ENCODE measurements around the gene CD47. TPM values are rescaled to one million over a fixed set of nuclear protein-coding genes. Genes with fewer than 3 reads are reported as not detected.

CD47 gene
- total RNA-seq, 1 experiment from 2014 or later, result 16.3 TPM

GRCh38 chr3:108099679-108100428 lies 9.0 kb upstream of the CD47 start:
- ATAC-seq, result no peak
- peaks cover 13% of the 10 kb centered on the region; the same call in 1 of the 2 replicates for H3K4me1 Mint-ChIP-seq
- CTCF ChIA-PET, result interaction anchor here (0.7 to 1.4 kb wide), 2 partner anchors 18 to 377 kb away, joined by 3 read pairs; no protein-coding TSS in a partner anchor
- H3K9me3 Mint-ChIP-seq, result no peaks in the 10 kb centered on the region; the same call in 1 of the 2 replicates
- no peak for TF ChIP-seq FOXP4 (CRISPR knock-in tag; IDR thresholded peaks at IDR 0.05)
- no peak for TF ChIP-seq JAZF1 (CRISPR knock-in tag; IDR thresholded peaks at IDR 0.05)
- no peak for TF ChIP-seq ZNF671 (CRISPR knock-in tag; IDR thresholded peaks at IDR 0.05)
- no peak overlapping the region for H3K27ac Mint-ChIP-seq
- H3K4me3 Mint-ChIP-seq, result no peak overlapping the region
- no peak for DNase-seq (ENCODE audit: low spot score)
- no peaks in the 10 kb centered on the region for H3K36me3 Mint-ChIP-seq
- POLR2A ChIA-PET, result no interaction called here
- no peaks in the 10 kb centered on the region for H3K27me3 Mint-ChIP-seq (ENCODE audit: low read depth)

GRCh38 chr3:108099244-108099643 lies 8.4 kb upstream of the CD47 start:
- DNase-seq (ENCODE audit: low spot score) (no peak), ATAC-seq (no peak)
- ChIA-PET CTCF (interaction anchor here (0.7 to 1.4 kb wide), 3 partner anchors 18 to 378 kb away, joined by 3 read pairs; no protein-coding TSS in a partner anchor), POLR2A (no interaction called here)
- Mint-ChIP-seq H3K4me3 (no peak overlapping the region), H3K9me3 (no peaks in the 10 kb centered on the region; the same call in 1 of the 2 replicates), H3K36me3 (no peaks in the 10 kb centered on the region), H3K27me3 (ENCODE audit: low read depth) (no peaks in the 10 kb centered on the region), H3K4me1 (peaks cover 13% of the 10 kb centered on the region; the same call in 1 of the 2 replicates), H3K27ac (no peak overlapping the region)
- TF ChIP-seq MLX (CRISPR knock-in tag; IDR thresholded peaks at IDR 0.05) (no peak), NR2C2 (CRISPR knock-in tag; IDR thresholded peaks at IDR 0.05) (no peak), FOXP1 (CRISPR knock-in tag; IDR thresholded peaks at IDR 0.05; ENCODE audit: borderline replicate concordance) (no peak)
- TF ChIP-seq, protein P1, sequence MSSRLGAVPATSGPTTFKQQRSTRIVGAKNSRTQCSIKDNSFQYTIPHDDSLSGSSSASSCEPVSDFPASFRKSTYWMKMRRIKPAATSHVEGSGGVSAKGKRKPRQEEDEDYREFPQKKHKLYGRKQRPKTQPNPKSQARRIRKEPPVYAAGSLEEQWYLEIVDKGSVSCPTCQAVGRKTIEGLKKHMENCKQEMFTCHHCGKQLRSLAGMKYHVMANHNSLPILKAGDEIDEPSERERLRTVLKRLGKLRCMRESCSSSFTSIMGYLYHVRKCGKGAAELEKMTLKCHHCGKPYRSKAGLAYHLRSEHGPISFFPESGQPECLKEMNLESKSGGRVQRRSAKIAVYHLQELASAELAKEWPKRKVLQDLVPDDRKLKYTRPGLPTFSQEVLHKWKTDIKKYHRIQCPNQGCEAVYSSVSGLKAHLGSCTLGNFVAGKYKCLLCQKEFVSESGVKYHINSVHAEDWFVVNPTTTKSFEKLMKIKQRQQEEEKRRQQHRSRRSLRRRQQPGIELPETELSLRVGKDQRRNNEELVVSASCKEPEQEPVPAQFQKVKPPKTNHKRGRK (CRISPR knock-in tag; IDR thresholded peaks at IDR 0.05; ENCODE audit: borderline replicate concordance), result no peak
- TF ChIP-seq, protein P2, sequence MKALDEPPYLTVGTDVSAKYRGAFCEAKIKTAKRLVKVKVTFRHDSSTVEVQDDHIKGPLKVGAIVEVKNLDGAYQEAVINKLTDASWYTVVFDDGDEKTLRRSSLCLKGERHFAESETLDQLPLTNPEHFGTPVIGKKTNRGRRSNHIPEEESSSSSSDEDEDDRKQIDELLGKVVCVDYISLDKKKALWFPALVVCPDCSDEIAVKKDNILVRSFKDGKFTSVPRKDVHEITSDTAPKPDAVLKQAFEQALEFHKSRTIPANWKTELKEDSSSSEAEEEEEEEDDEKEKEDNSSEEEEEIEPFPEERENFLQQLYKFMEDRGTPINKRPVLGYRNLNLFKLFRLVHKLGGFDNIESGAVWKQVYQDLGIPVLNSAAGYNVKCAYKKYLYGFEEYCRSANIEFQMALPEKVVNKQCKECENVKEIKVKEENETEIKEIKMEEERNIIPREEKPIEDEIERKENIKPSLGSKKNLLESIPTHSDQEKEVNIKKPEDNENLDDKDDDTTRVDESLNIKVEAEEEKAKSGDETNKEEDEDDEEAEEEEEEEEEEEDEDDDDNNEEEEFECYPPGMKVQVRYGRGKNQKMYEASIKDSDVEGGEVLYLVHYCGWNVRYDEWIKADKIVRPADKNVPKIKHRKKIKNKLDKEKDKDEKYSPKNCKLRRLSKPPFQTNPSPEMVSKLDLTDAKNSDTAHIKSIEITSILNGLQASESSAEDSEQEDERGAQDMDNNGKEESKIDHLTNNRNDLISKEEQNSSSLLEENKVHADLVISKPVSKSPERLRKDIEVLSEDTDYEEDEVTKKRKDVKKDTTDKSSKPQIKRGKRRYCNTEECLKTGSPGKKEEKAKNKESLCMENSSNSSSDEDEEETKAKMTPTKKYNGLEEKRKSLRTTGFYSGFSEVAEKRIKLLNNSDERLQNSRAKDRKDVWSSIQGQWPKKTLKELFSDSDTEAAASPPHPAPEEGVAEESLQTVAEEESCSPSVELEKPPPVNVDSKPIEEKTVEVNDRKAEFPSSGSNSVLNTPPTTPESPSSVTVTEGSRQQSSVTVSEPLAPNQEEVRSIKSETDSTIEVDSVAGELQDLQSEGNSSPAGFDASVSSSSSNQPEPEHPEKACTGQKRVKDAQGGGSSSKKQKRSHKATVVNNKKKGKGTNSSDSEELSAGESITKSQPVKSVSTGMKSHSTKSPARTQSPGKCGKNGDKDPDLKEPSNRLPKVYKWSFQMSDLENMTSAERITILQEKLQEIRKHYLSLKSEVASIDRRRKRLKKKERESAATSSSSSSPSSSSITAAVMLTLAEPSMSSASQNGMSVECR (CRISPR knock-in tag; IDR thresholded peaks at IDR 0.05; ENCODE audit: borderline replicate concordance), result no peak
- TF ChIP-seq, protein P3, sequence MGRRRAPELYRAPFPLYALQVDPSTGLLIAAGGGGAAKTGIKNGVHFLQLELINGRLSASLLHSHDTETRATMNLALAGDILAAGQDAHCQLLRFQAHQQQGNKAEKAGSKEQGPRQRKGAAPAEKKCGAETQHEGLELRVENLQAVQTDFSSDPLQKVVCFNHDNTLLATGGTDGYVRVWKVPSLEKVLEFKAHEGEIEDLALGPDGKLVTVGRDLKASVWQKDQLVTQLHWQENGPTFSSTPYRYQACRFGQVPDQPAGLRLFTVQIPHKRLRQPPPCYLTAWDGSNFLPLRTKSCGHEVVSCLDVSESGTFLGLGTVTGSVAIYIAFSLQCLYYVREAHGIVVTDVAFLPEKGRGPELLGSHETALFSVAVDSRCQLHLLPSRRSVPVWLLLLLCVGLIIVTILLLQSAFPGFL (CRISPR knock-in tag; IDR thresholded peaks at IDR 0.05; ENCODE audit: borderline replicate concordance), result no peak

GRCh38 chr3:108098003-108098370 lies 7.2 kb upstream of the CD47 start:
- Mint-ChIP-seq H3K4me3 (no peak overlapping the region), H3K4me1 (peaks cover 9% of the 10 kb centered on the region; the same call in 1 of the 2 replicates)
- CTCF ChIA-PET, result no interaction called here
- no peak for TF ChIP-seq ERG (CRISPR knock-in tag; IDR thresholded peaks at IDR 0.05)
- no peak for TF ChIP-seq CTCF (IDR thresholded peaks at IDR 0.05)
- no peak for TF ChIP-seq ZSCAN18 (CRISPR knock-in tag; IDR thresholded peaks at IDR 0.05)

More at GRCh38 chr3:108098003-108098370, 7.2 kb upstream of the CD47 start:
- Mint-ChIP-seq H3K9me3 (no peaks in the 10 kb centered on the region; the same call in 1 of the 2 replicates), H3K27ac (no peak overlapping the region), H3K27me3 (ENCODE audit: low read depth) (peaks cover 8% of the 10 kb centered on the region), H3K36me3 (no peaks in the 10 kb centered on the region)
- DNase-seq (ENCODE audit: low spot score) (no peak), ATAC-seq (no peak)
- POLR2A ChIA-PET, result no interaction called here
